OCI-M2 (cell line): Measurements from ENCODE around the gene BOLL.
"Not testable (repeated sequence)": the region's sequence is repeated elsewhere in the genome, so short reads cannot be mapped to it uniquely, and the experiment has no call there.

ENCODE experiments used
- DNase-seq: peaks from one replicate; lab custom pipeline; 2025; ENCODE audit not compliant: unreplicated experiment; lab: John Stamatoyannopoulos, UW

Gene BOLL

GRCh38 chr2:197784956-197785941, at the start of gene BOLL:
Gene BOLL (minus strand): TSS chr2:197785319. CDS start chr2:197781850, 3,469 bp downstream.
- no peak for DNase-seq

- DNase-seq, result not testable (repeated sequence)
Measured at GRCh38 chr2:197834771-197835170, 49.7 kb upstream of the BOLL start.

- no peak for DNase-seq
Measured at GRCh38 chr2:197828464-197829135, 43.5 kb upstream of the BOLL start.

- DNase-seq, result no peak
Measured at GRCh38 chr2:197827618-197828017, 42.5 kb upstream of the BOLL start.

GRCh38 chr2:197822333-197822732, 37.2 kb upstream of the BOLL start:
- DNase-seq, result no peak

- no peak for DNase-seq
Measured at GRCh38 chr2:197821550-197822289, 36.6 kb upstream of the BOLL start.

- DNase-seq, result no peak
Measured at GRCh38 chr2:197814526-197814925, 29.4 kb upstream of the BOLL start.

GRCh38 chr2:197813093-197813787, 28.1 kb upstream of the BOLL start:
- no peak for DNase-seq

GRCh38 chr2:197810491-197810890, 25.4 kb upstream of the BOLL start:
- DNase-seq, result no peak

- DNase-seq, result no peak
Measured at GRCh38 chr2:197810016-197810415, 24.9 kb upstream of the BOLL start.

GRCh38 chr2:197809064-197809463, 23.9 kb upstream of the BOLL start:
- DNase-seq, result no peak

- DNase-seq, result no peak
Measured at GRCh38 chr2:197805715-197806633, 20.9 kb upstream of the BOLL start.

GRCh38 chr2:197804758-197805714, 19.9 kb upstream of the BOLL start:
- DNase-seq, result no peak

GRCh38 chr2:197804049-197804757, 19.1 kb upstream of the BOLL start, which contains the start of gene PLCL1:
Gene PLCL1 (plus strand): TSS chr2:197804593.
- peak; percentile 48 for DNase-seq

GRCh38 chr2:197803033-197803444, 17.9 kb upstream of the BOLL start:
- DNase-seq, result peak; percentile 20

- DNase-seq, result no peak
Measured at GRCh38 chr2:197801033-197801432, 15.9 kb upstream of the BOLL start.

- DNase-seq, result no peak
Measured at GRCh38 chr2:197800091-197800490, 15.0 kb upstream of the BOLL start.

- DNase-seq, result no peak
Measured at GRCh38 chr2:197799068-197799467, 13.9 kb upstream of the BOLL start.
